SH-SY5Y (cell line): Measurements from ENCODE around the gene LAMC3.

Experiments
- GATA2 ChIP-seq: IDR thresholded peaks from 2 replicates; pipeline ENCODE4 v1.6.1; 2011; ENCODE audit warnings: mild to moderate bottlenecking, low read depth, low read length
- GATA3 ChIP-seq: IDR thresholded peaks from 2 replicates; pipeline ENCODE4 v1.6.1; 2011; ENCODE audit warnings: low read depth, mild to moderate bottlenecking, low read length, moderate library complexity

DNA sequence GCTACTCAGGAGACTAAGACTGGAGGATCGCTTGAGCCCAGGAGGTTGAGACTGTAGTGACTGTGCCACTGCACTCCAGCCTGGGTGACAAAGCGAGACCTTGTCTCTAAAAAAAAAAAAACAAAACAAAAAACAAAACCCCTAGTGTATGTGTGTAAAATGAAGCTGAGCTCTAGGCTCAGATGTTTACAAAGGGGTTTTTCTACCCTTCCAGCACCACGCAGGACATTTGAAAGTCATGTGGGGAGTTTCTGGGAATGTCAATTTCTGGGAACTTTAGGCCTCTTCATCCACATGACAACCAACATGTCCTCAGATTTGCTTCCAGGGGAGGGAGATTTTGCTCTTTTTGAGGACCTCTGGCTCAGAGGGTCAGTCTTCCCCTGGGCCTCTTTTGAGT, 44.9 kb downstream of the LAMC3 start:
- TF ChIP-seq GATA2, result no peak
- no peak for TF ChIP-seq GATA3
